Large intestine (tissue), 3 donors: ENCODE measurements around the gene BMP5. TPM values are rescaled to one million over a fixed set of nuclear protein-coding genes. Genes with fewer than 3 reads are reported as not detected.

Experiments used
- DNase-seq, 2 donors: peaks; one replicate each; pipeline versions ENCODE4 v3.0.0 to v3.0.0-alpha.2; 2013
- H3K27ac ChIP-seq: one replicate; pipeline ENCODE4 v1.5.1; 2013; ENCODE audit warnings: low read length
- H3K27me3 ChIP-seq: 2 replicates; pipeline ENCODE4 v1.6.1; 2013; ENCODE audit warnings: low read length; ENCODE audit not compliant: control insufficient read depth, insufficient read depth
- H3K36me3 ChIP-seq: 2 replicates; pipeline ENCODE4 v1.6.1; 2013; ENCODE audit warnings: low read length; ENCODE audit not compliant: control insufficient read depth, insufficient read depth
- H3K4me1 ChIP-seq: one replicate; pipeline ENCODE4 v1.6.1; 2013; ENCODE audit warnings: low read length; ENCODE audit not compliant: control insufficient read depth, insufficient read depth
- H3K4me3 ChIP-seq: one replicate; pipeline ENCODE4 v1.5.1; 2013; ENCODE audit warnings: low read length
- H3K9me3 ChIP-seq: one replicate; pipeline ENCODE4 v1.6.1; 2013; ENCODE audit warnings: mild to moderate bottlenecking, low read depth, low read length, moderate library complexity; ENCODE audit not compliant: control insufficient read depth
- WGBS: methylation state at CpG from one replicate; pipeline ENCODE4 v1.1.5; 2013; ENCODE audit warnings: low lambda C conversion rate; ENCODE audit not compliant: insufficient coverage; 5-methylcytosine and 5-hydroxymethylcytosine counted together
- polyA plus RNA-seq: library from polyadenylated mRNA; unstranded; fragments of 120-200 nt; gene quantifications from one replicate; pipeline ENCODE4 v1.2.1, GENCODE V29; 2013

BMP5 gene
- polyA plus RNA-seq, 1 donor: 26.8 TPM

DNA sequence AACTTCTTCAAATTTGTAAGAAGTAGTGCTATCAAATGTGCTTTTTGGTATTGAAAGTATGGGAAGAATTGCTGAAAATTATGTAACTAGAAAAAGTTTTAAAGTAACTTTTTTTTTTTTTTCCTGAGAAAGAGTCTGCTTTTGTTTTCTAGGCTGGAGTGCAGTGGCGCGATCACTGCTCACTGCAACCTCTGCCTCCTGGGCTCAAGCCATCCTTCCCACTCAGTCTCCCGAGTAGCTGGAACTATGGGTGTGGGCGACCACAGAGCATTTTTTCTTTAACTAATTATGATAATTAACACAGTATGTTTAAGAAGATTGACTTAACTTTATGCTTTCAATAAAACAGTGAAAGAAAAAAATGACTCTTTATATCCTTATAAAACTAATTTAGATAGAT, 38.4 kb downstream of the BMP5 start:
- Histone ChIP-seq H3K27me3 (no peaks in the 10 kb centered on the region), H3K27ac (no peak overlapping the region), H3K4me1 (no peaks in the 10 kb centered on the region), H3K4me3 (no peak overlapping the region), H3K36me3 (no peaks in the 10 kb centered on the region), H3K9me3 (no peaks in the 10 kb centered on the region)
- no CpG with 5 or more reads among the region's 4 CpGs for WGBS
- no peak for DNase-seq

DNA sequence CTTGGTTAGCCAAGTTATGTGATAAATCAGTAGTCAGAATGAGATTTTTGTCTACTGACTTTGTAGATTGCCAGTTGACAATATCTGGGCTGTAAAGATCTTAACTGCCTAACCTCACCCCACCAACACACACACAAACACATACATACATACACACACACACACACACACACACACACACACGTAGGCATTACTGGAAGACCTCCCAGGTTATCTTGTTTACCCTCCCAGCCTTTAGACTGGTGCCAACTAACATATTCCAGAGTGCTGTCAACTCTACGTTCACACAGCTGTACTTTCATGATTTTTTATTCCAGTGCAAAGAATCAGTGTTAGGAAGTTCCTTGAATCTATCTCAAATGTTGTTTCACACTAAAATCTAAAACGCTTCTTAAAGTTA, 38.9 kb downstream of the BMP5 start:
- no peaks in the 10 kb centered on the region for H3K4me1 ChIP-seq
- no peaks in the 10 kb centered on the region for H3K27me3 ChIP-seq
- H3K9me3 ChIP-seq: no peaks in the 10 kb centered on the region
- H3K4me3 ChIP-seq: no peak overlapping the region
- no peaks in the 10 kb centered on the region for H3K36me3 ChIP-seq
- DNase-seq: peak; percentile 1 to 32
- H3K27ac ChIP-seq: no peak overlapping the region
- whole genome bisulfite sequencing: 25% methylated on average over 2 of the region's 3 CpGs

DNA sequence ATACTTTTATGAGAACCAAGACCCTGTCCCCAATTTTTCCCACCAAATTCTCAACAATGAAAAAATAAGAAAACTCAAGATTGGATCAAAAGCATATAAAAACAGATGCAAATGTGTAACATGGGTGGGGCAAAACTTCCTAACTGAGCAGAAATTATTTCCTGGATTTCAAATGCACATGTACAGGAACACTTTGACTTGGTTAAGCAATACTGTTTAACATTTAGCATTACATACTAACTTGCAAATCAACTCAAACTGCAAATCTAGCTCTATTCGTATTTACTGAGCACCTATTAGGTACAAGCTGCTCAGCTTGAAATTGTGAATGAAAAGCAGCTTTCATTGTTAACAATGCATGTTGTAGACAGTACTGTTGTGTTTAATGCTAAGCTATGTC, 40.2 kb downstream of the BMP5 start:
- DNase-seq: no peak
- Histone ChIP-seq H3K9me3 (no peaks in the 10 kb centered on the region), H3K36me3 (no peaks in the 10 kb centered on the region), H3K27me3 (no peaks in the 10 kb centered on the region), H3K27ac (no peak overlapping the region), H3K4me1 (no peaks in the 10 kb centered on the region), H3K4me3 (no peak overlapping the region)
- WGBS: no CpG with 5 or more reads among the region's 1 CpG

DNA sequence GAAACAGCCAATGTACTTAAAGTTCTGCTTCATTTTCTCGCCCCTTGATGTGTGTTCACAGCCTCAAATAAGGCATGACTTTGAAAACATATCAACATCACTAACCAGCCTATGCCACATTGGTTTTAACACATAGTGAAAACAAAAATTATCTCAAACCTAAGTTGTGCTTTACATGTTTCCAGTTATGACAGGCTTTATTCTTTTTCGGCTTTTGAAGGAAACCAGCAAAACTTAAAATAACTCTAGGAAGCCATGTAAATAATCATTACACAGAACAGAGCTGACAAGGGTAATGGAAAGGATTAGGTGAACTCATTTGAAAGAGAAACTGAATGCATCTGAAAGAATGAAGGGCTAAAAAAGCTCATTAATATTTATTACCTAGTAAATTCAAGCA, 42.1 kb downstream of the BMP5 start:
- no peaks in the 10 kb centered on the region for H3K27me3 ChIP-seq
- no peak for DNase-seq
- H3K4me3 ChIP-seq: no peak overlapping the region
- no peaks in the 10 kb centered on the region for H3K9me3 ChIP-seq
- WGBS: 83% methylated on average over 2 of the region's 2 CpGs
- H3K4me1 ChIP-seq: no peaks in the 10 kb centered on the region
- no peak overlapping the region for H3K27ac ChIP-seq
- no peaks in the 10 kb centered on the region for H3K36me3 ChIP-seq

DNA sequence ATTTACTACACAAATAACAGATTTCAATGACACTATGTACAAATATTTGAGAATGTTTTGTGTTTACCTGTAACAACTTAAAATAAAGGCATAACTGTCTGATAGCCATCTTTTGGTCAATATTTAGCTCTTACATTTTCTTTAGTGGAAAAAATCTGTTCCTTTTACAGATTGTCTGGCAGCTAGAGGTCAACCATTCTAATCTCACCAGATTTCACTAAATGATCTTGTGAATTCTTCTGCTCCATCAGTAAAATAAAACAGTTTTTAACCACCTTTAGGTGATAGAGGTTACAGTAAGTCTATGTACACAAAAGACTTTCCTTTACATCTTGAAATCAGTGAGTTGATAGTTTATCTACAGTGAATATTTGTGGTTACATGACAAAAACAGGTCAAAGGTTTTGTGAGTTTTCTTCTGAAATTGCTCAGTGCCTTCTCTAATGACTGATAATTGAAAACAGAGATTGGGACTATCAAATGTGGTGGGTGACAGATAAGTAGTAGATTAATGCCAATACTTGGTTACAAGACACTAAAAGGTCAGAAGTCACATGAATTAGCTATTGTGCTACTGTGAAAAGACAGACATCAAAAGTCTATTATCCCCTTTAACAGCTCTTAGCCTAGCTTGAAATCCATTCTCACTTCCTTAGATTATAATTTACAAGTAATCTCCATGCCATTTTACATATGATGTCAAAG, 47.4 kb downstream of the BMP5 start:
- H3K27ac ChIP-seq: no peak overlapping the region
- H3K4me1 ChIP-seq: peaks cover 10% of the 10 kb centered on the region

DNA sequence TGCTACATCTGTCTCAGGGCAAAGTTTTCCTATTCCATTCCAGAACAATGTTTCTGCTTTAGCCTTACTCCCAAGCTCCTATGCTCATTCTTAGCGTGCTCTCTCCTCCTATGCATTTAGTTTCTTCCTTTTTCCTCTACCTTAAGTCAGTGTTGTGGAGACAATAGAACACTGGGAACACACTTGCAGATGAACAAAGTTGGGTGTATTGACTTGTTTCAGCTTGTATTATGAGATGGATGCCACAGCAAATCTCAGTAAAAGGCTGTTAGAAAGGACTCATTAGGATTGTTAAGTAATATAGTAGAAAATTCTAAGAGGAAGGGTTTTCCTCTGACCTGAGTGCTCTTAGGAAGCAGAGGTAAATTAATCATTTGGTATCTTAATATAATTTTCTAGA, 48.4 kb downstream of the BMP5 start:
- no peaks in the 10 kb centered on the region for H3K9me3 ChIP-seq
- no peak for DNase-seq
- no peak overlapping the region for H3K27ac ChIP-seq
- no peaks in the 10 kb centered on the region for H3K36me3 ChIP-seq
- H3K4me1 ChIP-seq: peaks cover 10% of the 10 kb centered on the region
- H3K4me3 ChIP-seq: no peak overlapping the region
- WGBS: 67% methylated on average over 1 of the region's 1 CpG
- no peaks in the 10 kb centered on the region for H3K27me3 ChIP-seq

More for the DNA sequence above, 47.4 kb downstream of the BMP5 start:
- Histone ChIP-seq H3K36me3 (no peaks in the 10 kb centered on the region), H3K9me3 (no peaks in the 10 kb centered on the region), H3K27me3 (no peaks in the 10 kb centered on the region), H3K4me3 (no peak overlapping the region)
- no peak for DNase-seq

DNA sequence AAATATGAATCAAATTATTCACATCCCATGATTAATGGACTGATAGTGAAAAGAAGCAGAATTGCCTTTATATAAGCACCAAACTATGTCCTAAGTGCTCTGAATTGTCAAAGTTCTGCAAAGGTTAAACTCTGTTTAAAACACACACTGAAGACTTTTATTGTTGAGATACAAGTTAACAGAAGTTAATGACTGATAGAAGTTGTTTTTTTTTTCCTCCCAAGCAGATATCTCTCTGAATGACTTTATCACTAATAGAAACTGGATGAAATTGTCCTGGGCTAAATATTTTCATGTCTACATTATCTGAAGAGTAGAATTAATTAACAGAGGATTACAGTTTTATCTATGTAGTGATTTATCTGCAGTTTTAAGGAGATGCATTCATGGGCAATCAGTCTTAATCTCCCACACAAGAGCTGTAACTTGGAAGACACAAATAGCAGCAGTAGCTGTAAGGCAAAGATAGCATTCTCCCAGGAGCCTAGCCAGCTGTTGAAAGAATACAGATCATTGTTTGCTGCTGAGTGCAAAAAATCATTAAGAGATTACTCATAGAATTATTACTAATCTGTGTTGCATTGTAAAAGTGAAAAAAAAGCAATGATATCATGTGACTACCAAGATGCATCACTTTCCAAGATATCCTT, 49.9 kb downstream of the BMP5 start:
- Histone ChIP-seq H3K27ac (peak overlapping the region; percentile 26), H3K9me3 (no peaks in the 10 kb centered on the region), H3K4me1 (peaks cover 10% of the 10 kb centered on the region), H3K27me3 (no peaks in the 10 kb centered on the region), H3K36me3 (no peaks in the 10 kb centered on the region), H3K4me3 (no peak overlapping the region)
- peak; percentile 23 to 79 for DNase-seq

DNA sequence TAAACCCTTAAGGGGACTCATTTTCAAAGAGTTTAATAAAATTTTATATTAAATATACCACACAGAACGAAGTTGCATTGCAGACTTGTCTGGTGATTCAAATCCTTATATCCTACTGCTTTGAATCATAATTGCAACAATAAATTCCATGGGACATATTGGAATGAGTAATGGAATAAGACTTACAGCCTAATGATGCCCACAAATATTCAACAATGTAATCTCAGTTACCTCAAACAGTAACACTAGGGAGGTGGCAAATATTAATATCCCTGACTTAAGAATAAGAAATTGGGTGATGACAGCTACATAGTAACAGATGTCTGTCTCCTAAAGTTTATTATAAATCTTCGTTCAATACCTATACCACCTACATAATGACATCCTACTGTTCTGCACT, 52.6 kb downstream of the BMP5 start:
- Histone ChIP-seq H3K4me1 (peaks cover 10% of the 10 kb centered on the region), H3K9me3 (no peaks in the 10 kb centered on the region), H3K36me3 (no peaks in the 10 kb centered on the region), H3K4me3 (no peak overlapping the region), H3K27me3 (no peaks in the 10 kb centered on the region), H3K27ac (no peak overlapping the region)
- DNase-seq: no peak
- whole genome bisulfite sequencing: 83% methylated on average over 2 of the region's 2 CpGs

DNA sequence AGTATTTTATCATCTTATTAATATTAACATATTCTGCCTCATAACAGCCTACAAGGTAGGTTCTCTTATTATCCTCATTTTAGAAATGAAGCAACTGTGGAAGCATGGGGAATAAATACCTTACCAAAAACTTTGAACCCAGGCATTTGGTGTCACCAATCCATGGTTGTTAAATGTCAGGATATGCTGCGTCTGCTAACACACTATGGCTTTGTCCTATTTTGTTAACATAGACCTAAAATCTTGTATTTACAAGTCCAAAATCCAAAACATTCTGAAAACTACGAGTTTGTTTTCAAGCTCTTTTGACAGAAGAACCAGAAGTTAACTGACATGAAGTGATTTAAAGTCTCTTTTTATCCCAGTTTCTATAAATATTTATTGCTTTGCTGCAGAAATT, 53.4 kb downstream of the BMP5 start:
- Histone ChIP-seq H3K9me3 (no peaks in the 10 kb centered on the region), H3K36me3 (no peaks in the 10 kb centered on the region), H3K27ac (no peak overlapping the region), H3K4me1 (peaks cover 9% of the 10 kb centered on the region), H3K27me3 (no peaks in the 10 kb centered on the region), H3K4me3 (no peak overlapping the region)
- WGBS: 60% methylated on average over 1 of the region's 2 CpGs
- no peak for DNase-seq

DNA sequence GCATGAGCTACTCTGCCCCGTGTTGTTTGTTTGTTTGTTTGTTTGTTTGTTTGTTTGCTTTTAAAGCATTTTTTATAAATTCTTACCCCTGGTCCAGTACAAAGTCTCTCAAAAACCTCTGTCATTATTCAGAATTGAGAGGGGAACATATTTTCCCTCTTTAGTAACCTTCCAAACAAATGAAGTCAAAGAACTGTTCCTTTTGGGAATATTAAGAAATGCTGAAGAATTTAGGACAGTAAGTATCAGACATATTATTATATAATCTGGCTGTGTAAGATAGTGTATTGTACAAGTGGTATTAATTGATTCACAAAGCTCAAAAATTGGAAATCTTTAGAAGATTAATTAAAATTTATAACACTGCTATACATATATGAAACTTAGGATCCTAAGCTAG, 54.7 kb downstream of the BMP5 start:
- H3K4me3 ChIP-seq: no peak overlapping the region
- no peaks in the 10 kb centered on the region for H3K27me3 ChIP-seq
- no peak for DNase-seq
- WGBS: no CpG with 5 or more reads among the region's 1 CpG
- H3K4me1 ChIP-seq: peaks cover 5% of the 10 kb centered on the region
- no peak overlapping the region for H3K27ac ChIP-seq
- no peaks in the 10 kb centered on the region for H3K9me3 ChIP-seq
- no peaks in the 10 kb centered on the region for H3K36me3 ChIP-seq

DNA sequence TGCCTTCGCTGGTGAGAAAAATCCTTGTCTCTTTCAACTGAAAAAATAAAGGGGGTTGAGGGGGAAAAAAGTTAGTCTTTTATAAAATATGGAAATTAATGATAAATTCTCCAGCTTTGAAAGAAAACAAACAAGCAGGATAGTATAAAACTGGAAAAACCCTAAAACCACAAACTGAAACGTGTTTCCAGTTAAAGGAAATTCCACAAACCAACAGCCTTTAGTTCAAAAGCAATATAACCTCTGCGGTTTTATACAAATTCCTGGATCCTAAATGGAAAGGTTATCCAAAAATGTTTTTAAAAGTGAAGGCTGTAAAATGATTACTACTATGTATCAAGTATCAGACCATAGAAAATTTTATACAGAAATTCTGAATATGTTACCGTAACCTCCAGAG, 55.6 kb downstream of the BMP5 start:
- H3K4me1 ChIP-seq: peaks cover 5% of the 10 kb centered on the region
- H3K27ac ChIP-seq: no peak overlapping the region
- DNase-seq: no peak
- H3K36me3 ChIP-seq: no peaks in the 10 kb centered on the region
- H3K9me3 ChIP-seq: no peaks in the 10 kb centered on the region
- no peaks in the 10 kb centered on the region for H3K27me3 ChIP-seq
- 100% methylated on average over 1 of the region's 4 CpGs for WGBS
- no peak overlapping the region for H3K4me3 ChIP-seq
